Calu3 (cell line): ENCODE results near the gene FNDC10. TPM values are rescaled to one million over a fixed set of nuclear protein-coding genes. Genes with fewer than 3 reads are reported as not detected.

Source experiments
- BruUV-seq: library from RNA; stranded (reverse); fragments of 400-500 nt; replicated peaks from 2 replicates; lab custom pipeline; 2021; lab: Mats Ljungman, UMichigan
- CTCF ChIA-PET: fragments of 300-600 bp; sonication (Branson Sonifier 250); formaldehyde crosslinking; loops from one replicate; lab custom pipeline; 2022; ENCODE audit warnings: antibody characterized with exemption; lab: Charles Lee
- DNase-seq: peaks from one replicate; pipeline ENCODE4 v3.0.0; 2022
- H3K27ac Mint-ChIP-seq: one replicate; pipeline ENCODE4 v1.8.0; 2022; ENCODE audit warnings: mixed read lengths; ENCODE audit not compliant: unreplicated experiment
- H3K27me3 Mint-ChIP-seq: one replicate; pipeline ENCODE4 v1.8.0; 2022; ENCODE audit warnings: mixed read lengths; ENCODE audit not compliant: unreplicated experiment
- H3K36me3 Mint-ChIP-seq: one replicate; pipeline ENCODE4 v1.8.0; 2022; ENCODE audit warnings: mild to moderate bottlenecking, moderate library complexity, mixed read lengths; ENCODE audit not compliant: insufficient read depth, unreplicated experiment
- H3K4me1 Mint-ChIP-seq: one replicate; pipeline ENCODE4 v1.8.0; 2022; ENCODE audit warnings: mild to moderate bottlenecking, low read depth, mixed read lengths; ENCODE audit not compliant: unreplicated experiment
- H3K4me3 Mint-ChIP-seq: one replicate; pipeline ENCODE4 v1.8.0; 2022; ENCODE audit warnings: mild to moderate bottlenecking, low read depth, moderate library complexity, mixed read lengths; ENCODE audit not compliant: unreplicated experiment
- H3K9me3 Mint-ChIP-seq: one replicate; pipeline ENCODE4 v1.8.0; 2022; ENCODE audit warnings: low read depth, mixed read lengths; ENCODE audit not compliant: unreplicated experiment
- CTCF ChIP-seq: fragments of 200-600 bp; IDR thresholded peaks from one replicate; pipeline ENCODE4 v1.8.0; 2022; ENCODE audit warnings: antibody characterized with exemption; ENCODE audit not compliant: unreplicated experiment
- intact Hi-C: fragments of 100-400 bp; cut with micrococcal nuclease; formaldehyde crosslinking; loops from one replicate; pipeline ENCODE4 v1.10.0; 2022; ENCODE audit not compliant: unreplicated experiment
- total RNA-seq: library from RNA; stranded (reverse); gene quantifications from 2 replicates; pipeline ENCODE4 v1.2.3, GENCODE V29; 2022

The FNDC10 gene
- total RNA-seq, 1 experiment from 2014 or later: 3.5 TPM

GRCh38 chr1:1630191-1630964 lies 30.4 kb upstream of the FNDC10 start:
- no TSS peak for BruUV-seq
- CTCF ChIA-PET: no interaction called here
- no peak overlapping the region for H3K27ac Mint-ChIP-seq
- H3K27me3 Mint-ChIP-seq: no peaks in the 10 kb centered on the region
- no peak overlapping the region for H3K4me3 Mint-ChIP-seq
- no peaks in the 10 kb centered on the region for H3K4me1 Mint-ChIP-seq
- TF ChIP-seq CTCF: no peak
- peaks cover 5% of the 10 kb centered on the region for H3K36me3 Mint-ChIP-seq
- H3K9me3 Mint-ChIP-seq: no peaks in the 10 kb centered on the region
- intact Hi-C loops: no loop called here
- no peak for DNase-seq

GRCh38 chr1:1629430-1630190 lies 29.7 kb upstream of the FNDC10 start:
- Mint-ChIP-seq H3K9me3 (no peaks in the 10 kb centered on the region), H3K27ac (no peak overlapping the region), H3K36me3 (peaks cover 5% of the 10 kb centered on the region), H3K4me1 (no peaks in the 10 kb centered on the region), H3K27me3 (no peaks in the 10 kb centered on the region), H3K4me3 (no peak overlapping the region)
- no peak for DNase-seq
- no peak for TF ChIP-seq CTCF
- CTCF ChIA-PET: interaction anchor here (0.6 to 0.7 kb wide), 2 partner anchors 130 to 188 kb away, joined by 3 read pairs; no protein-coding TSS in a partner anchor
- intact Hi-C loops: no loop called here
- no TSS peak for BruUV-seq

GRCh38 chr1:1628754-1629429 lies 29.0 kb upstream of the FNDC10 start:
- Mint-ChIP-seq H3K4me3 (no peak overlapping the region), H3K36me3 (peaks cover 5% of the 10 kb centered on the region), H3K9me3 (no peaks in the 10 kb centered on the region), H3K4me1 (no peaks in the 10 kb centered on the region), H3K27me3 (no peaks in the 10 kb centered on the region), H3K27ac (no peak overlapping the region)
- CTCF ChIA-PET: interaction anchor here (0.6 to 0.7 kb wide), 2 partner anchors 130 to 189 kb away, joined by 3 read pairs; no protein-coding TSS in a partner anchor
- intact Hi-C loops: no loop called here
- DNase-seq: no peak
- TF ChIP-seq CTCF: no peak
- no TSS peak for BruUV-seq
